PFSK-1 (cell line): ENCODE data around the gene RASA3.

Experiments
- FOXP2 ChIP-seq: optimal IDR thresholded peaks from 2 replicates; pipeline ENCODE3; 2011; ENCODE audit warnings: borderline replicate concordance, control low read depth, inconsistent platforms; ENCODE audit not compliant: insufficient read depth; ENCODE audit errors: extremely low read length, extremely low read depth
- POLR2AphosphoS5 ChIP-seq: IDR thresholded peaks from 2 replicates; pipeline ENCODE4 v1.6.1; 2012; ENCODE audit warnings: low read depth, mild to moderate bottlenecking, control low read depth, low read length, moderate library complexity
- REST ChIP-seq, 2 experiments: IDR thresholded peaks; 2 replicates each; pipeline versions ENCODE4 v1.6.1 to v1.8.0; 2011 to 2012; ENCODE audit warnings: low read depth in 2 of 2, low read length in 2 of 2, control low read depth in 1 of 2, inconsistent platforms in 1 of 2, mild to moderate bottlenecking in 1 of 2, moderate library complexity in 1 of 2; ENCODE audit not compliant: insufficient read depth in 1 of 2
- SIN3A ChIP-seq: IDR thresholded peaks from 2 replicates; pipeline ENCODE4 v1.6.1; 2012; ENCODE audit warnings: mild to moderate bottlenecking, low read length, moderate library complexity, borderline replicate concordance; ENCODE audit not compliant: insufficient read depth
- TAF1 ChIP-seq: IDR thresholded peaks from 2 replicates; pipeline ENCODE4 v1.6.1; 2012; ENCODE audit warnings: low read length, control low read depth, borderline replicate concordance; ENCODE audit not compliant: insufficient read depth

The RASA3 gene

GRCh38 chr13:114105521-114106225 lies 26.8 kb downstream of the RASA3 start:
- no peak for TF ChIP-seq FOXP2
- TF ChIP-seq SIN3A: no peak
- TF ChIP-seq REST (IDR thresholded peaks at IDR 0.05; ENCODE audit: insufficient read depth in 1 of 2, low read depth in 2 of 2, low read length in 2 of 2): no peak
- no peak for TF ChIP-seq TAF1
- no peak for TF ChIP-seq POLR2AphosphoS5

- TF ChIP-seq POLR2AphosphoS5 (no peak), SIN3A (no peak), TAF1 (no peak), FOXP2 (no peak), REST (IDR thresholded peaks at IDR 0.05; ENCODE audit: insufficient read depth in 1 of 2, low read depth in 2 of 2, low read length in 2 of 2) (no peak)
Measured at GRCh38 chr13:114104655-114105520, 27.5 kb downstream of the RASA3 start.

- TF ChIP-seq TAF1 (no peak), REST (IDR thresholded peaks at IDR 0.05; ENCODE audit: insufficient read depth in 1 of 2, low read depth in 2 of 2, low read length in 2 of 2) (no peak), FOXP2 (no peak), SIN3A (no peak), POLR2AphosphoS5 (no peak)
Measured at GRCh38 chr13:114103801-114104654, 28.4 kb downstream of the RASA3 start.

GRCh38 chr13:114102521-114103288 lies 29.7 kb downstream of the RASA3 start:
- TF ChIP-seq TAF1 (no peak), SIN3A (no peak), FOXP2 (no peak), POLR2AphosphoS5 (no peak), REST (IDR thresholded peaks at IDR 0.05; ENCODE audit: insufficient read depth in 1 of 2, low read depth in 2 of 2, low read length in 2 of 2) (no peak)
